Fibroblast of gingiva (primary cell): ENCODE results near the gene AAK1.
"Not testable (repeated sequence)": the region's sequence is repeated elsewhere in the genome, so short reads cannot be mapped to it uniquely, and the experiment has no call there.

ENCODE experiments used
- DNase-seq: peaks from one replicate; pipeline ENCODE4 v3.0.0-alpha.2; 2011; ENCODE audit warnings: low read depth

The AAK1 gene

GRCh38 chr2:69600425-69600824, 43.1 kb downstream of the AAK1 start:
- DNase-seq = no peak

- DNase-seq = no peak
Measured at GRCh38 chr2:69597843-69598610, 45.5 kb downstream of the AAK1 start.

- no peak for DNase-seq
Measured at GRCh38 chr2:69597105-69597504, 46.4 kb downstream of the AAK1 start.

- DNase-seq = peak; percentile 79
Measured at GRCh38 chr2:69594341-69594740, 49.2 kb downstream of the AAK1 start.

GRCh38 chr2:69592511-69592910, 51.0 kb downstream of the AAK1 start:
- DNase-seq = no peak

GRCh38 chr2:69589973-69590652, 53.4 kb downstream of the AAK1 start:
- no peak for DNase-seq

- DNase-seq = no peak
Measured at GRCh38 chr2:69588945-69589344, 54.6 kb downstream of the AAK1 start.

- no peak for DNase-seq
Measured at GRCh38 chr2:69588403-69588802, 55.1 kb downstream of the AAK1 start.

- no peak for DNase-seq
Measured at GRCh38 chr2:69585855-69586555, 57.5 kb downstream of the AAK1 start.

GRCh38 chr2:69584127-69584889, 59.2 kb downstream of the AAK1 start:
- DNase-seq = no peak

- DNase-seq = no peak
Measured at GRCh38 chr2:69583321-69583833, 60.2 kb downstream of the AAK1 start.

GRCh38 chr2:69582582-69583176, 60.9 kb downstream of the AAK1 start:
- no peak for DNase-seq

GRCh38 chr2:69581774-69582581, 61.6 kb downstream of the AAK1 start:
- no peak for DNase-seq

GRCh38 chr2:69580486-69580885, 63.1 kb downstream of the AAK1 start:
- DNase-seq = no peak

GRCh38 chr2:69579536-69579935, 64.0 kb downstream of the AAK1 start:
- no peak for DNase-seq

GRCh38 chr2:69578198-69578540, 65.4 kb downstream of the AAK1 start:
- no peak for DNase-seq

- peak; percentile 82 for DNase-seq
Measured at GRCh38 chr2:69577467-69578197, 65.9 kb downstream of the AAK1 start.

- peak; percentile 74 for DNase-seq
Measured at GRCh38 chr2:69576880-69577279, 66.7 kb downstream of the AAK1 start.

- DNase-seq = no peak
Measured at GRCh38 chr2:69575926-69576325, 67.6 kb downstream of the AAK1 start.

- DNase-seq = not testable (repeated sequence)
Measured at GRCh38 chr2:69575371-69575770, 68.2 kb downstream of the AAK1 start.
